ENCODE measurements around the gene TMEM18.

DNA sequence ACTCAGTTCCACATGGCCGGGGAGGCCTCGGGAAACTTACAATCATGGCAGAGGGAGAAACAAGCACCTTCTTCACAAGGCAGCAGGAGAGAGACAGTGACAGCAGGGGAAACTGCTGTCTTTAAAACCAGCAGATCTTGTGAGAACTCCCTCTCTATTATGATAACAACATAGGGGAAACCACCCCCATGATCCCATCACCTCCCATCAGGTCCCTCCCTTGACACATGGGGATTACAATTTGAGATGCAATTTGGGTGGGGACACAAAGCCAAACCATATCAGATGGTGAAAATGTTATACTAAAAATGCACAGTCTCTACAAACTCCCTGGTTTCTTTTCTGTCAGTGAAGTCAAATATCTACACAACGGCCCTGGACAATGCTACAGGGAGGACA is 9.2 kb downstream of the TMEM18 start:
- no peak for TF ChIP-seq EZH2 (IDR thresholded peaks at IDR 0.05; ENCODE audit: insufficient read depth, poor library complexity, severe bottlenecking)
- no peak for TF ChIP-seq EZH2phosphoT487 (IDR thresholded peaks at IDR 0.05; ENCODE audit: insufficient read depth, low read depth)
